H1 (cell line): ENCODE results near the gene PRR19.

Experiments used
- CBX5 ChIP-seq: fragments of 300-800, 300-1000 bp; sonication (generic); IDR thresholded peaks from 2 replicates; pipeline ENCODE4 v1.7.1; 2016; ENCODE audit warnings: antibody characterized with exemption, low read length, low read depth
- CHD2 ChIP-seq: IDR thresholded peaks from 2 replicates; pipeline ENCODE4 v1.6.1; 2012; ENCODE audit warnings: low read length, improper control_type of control experiment
- EP300 ChIP-seq, 2 experiments: IDR thresholded peaks; 1 replicate in 1 of 2; 2 replicates in 1 of 2; pipeline ENCODE4 v1.6.1; 2011 to 2012; ENCODE audit warnings: low read depth in 2 of 2, low read length in 2 of 2, mild to moderate bottlenecking in 2 of 2, borderline replicate concordance in 1 of 2, inconsistent platforms in 1 of 2, moderate library complexity in 1 of 2
- GTF2F1 ChIP-seq: IDR thresholded peaks from 2 replicates; pipeline ENCODE4 v1.6.1; 2012; ENCODE audit warnings: low read depth, low read length, improper control_type of control experiment, borderline replicate concordance
- JUND ChIP-seq: IDR thresholded peaks from 2 replicates; pipeline ENCODE4 v1.6.1; 2011; ENCODE audit warnings: mild to moderate bottlenecking, improper control_type of control experiment, low read length
- POLR2A ChIP-seq, 2 experiments: IDR thresholded peaks; 1 replicate in 1 of 2; 2 replicates in 1 of 2; pipeline ENCODE4 v1.6.1; 2011; ENCODE audit warnings: low read depth in 2 of 2, low read length in 2 of 2, mild to moderate bottlenecking in 2 of 2; ENCODE audit errors: control extremely low read depth in 1 of 2
- POLR2AphosphoS5 ChIP-seq: IDR thresholded peaks from 2 replicates; pipeline ENCODE4 v1.6.1; 2011; ENCODE audit warnings: low read depth, low read length
- SAP30 ChIP-seq: fragments of 300-600 bp; sonication (generic); IDR thresholded peaks from 2 replicates; pipeline ENCODE4 v1.7.1; 2012; ENCODE audit warnings: low read length, moderate library complexity, mild to moderate bottlenecking, inconsistent platforms; ENCODE audit not compliant: insufficient read depth, insufficient replicate concordance
- SIN3A ChIP-seq, 2 experiments: IDR thresholded peaks in 1 of 2; conservative IDR thresholded peaks in 1 of 2; 2 replicates each; pipeline ENCODE4 v1.6.1; 2011 to 2012; ENCODE audit warnings: low read length in 2 of 2, improper control_type of control experiment in 1 of 2, low read depth in 1 of 2, mild to moderate bottlenecking in 1 of 2
- SP2 ChIP-seq: IDR thresholded peaks from 2 replicates; pipeline ENCODE4 v1.6.1; 2012; ENCODE audit warnings: mild to moderate bottlenecking, low read length, inconsistent platforms
- TEAD4 ChIP-seq: IDR thresholded peaks from 2 replicates; pipeline ENCODE4 v1.6.1; 2012; ENCODE audit warnings: low read depth, low read length, inconsistent platforms, mixed read lengths
- ZNF274 ChIP-seq: IDR thresholded peaks from 2 replicates; pipeline ENCODE4 v1.7.0; 2012; ENCODE audit warnings: low read length, borderline replicate concordance; ENCODE audit errors: extremely low read depth
- TF ChIP-seq, protein P1 (sequence below), 3 experiments: IDR thresholded peaks; 1 replicate in 2 of 3; 2 replicates in 1 of 3; pipeline versions ENCODE4 v1.5.1 to v1.6.1; 2011; ENCODE audit warnings: low read length in 3 of 3, mild to moderate bottlenecking in 3 of 3, inconsistent platforms in 2 of 3, low read depth in 1 of 3, moderate library complexity in 1 of 3; ENCODE audit not compliant: insufficient read depth in 1 of 3; ENCODE audit errors: control extremely low read depth in 1 of 3

DNA sequence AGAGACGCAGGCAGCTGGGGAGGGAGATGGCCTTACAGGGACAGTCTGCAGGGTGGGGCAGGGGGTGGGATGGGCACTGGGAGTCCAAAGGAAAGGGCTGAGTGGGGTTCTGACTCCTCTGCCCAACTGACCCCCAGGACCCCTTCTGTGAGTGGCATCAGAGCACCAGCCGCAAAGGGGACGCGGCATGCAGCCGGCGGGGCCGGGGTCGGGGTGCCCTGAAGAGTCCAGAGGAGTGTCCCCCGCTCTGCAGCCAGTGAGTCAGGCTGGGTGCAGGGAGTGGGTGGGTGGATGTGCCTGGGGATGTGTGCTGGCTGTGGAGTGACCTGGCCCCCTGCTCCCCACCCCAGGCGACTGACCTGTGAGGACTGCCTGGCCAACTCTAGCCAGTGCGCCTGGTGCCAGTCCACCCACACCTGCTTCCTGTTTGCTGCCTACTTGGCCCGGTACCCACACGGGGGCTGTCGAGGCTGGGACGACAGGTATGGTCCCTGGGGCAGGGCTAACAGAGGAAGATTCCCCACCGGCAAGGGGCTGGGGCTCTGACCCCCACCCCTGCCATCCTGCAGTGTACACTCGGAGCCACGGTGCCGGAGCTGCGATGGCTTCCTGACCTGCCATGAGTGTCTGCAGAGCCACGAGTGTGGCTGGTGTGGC, 49.3 kb downstream of the PRR19 start:
- TF ChIP-seq CHD2 (no peak), ZNF274 (no peak), SP2 (no peak), SAP30 (no peak), POLR2AphosphoS5 (no peak), SIN3A (conservative IDR thresholded peaks at IDR 0.05 in 1 of 2, IDR thresholded peaks at IDR 0.05 in 1 of 2; ENCODE audit: low read depth in 1 of 2, low read length in 2 of 2) (no peak), GTF2F1 (no peak), CBX5 (no peak), TEAD4 (no peak), JUND (no peak), POLR2A (IDR thresholded peaks at IDR 0.05; ENCODE audit: control extremely low read depth in 1 of 2, low read depth in 2 of 2, low read length in 2 of 2) (no peak), EP300 (IDR thresholded peaks at IDR 0.05; ENCODE audit: borderline replicate concordance in 1 of 2, low read depth in 2 of 2, low read length in 2 of 2) (no peak)
- TF ChIP-seq, protein P1, sequence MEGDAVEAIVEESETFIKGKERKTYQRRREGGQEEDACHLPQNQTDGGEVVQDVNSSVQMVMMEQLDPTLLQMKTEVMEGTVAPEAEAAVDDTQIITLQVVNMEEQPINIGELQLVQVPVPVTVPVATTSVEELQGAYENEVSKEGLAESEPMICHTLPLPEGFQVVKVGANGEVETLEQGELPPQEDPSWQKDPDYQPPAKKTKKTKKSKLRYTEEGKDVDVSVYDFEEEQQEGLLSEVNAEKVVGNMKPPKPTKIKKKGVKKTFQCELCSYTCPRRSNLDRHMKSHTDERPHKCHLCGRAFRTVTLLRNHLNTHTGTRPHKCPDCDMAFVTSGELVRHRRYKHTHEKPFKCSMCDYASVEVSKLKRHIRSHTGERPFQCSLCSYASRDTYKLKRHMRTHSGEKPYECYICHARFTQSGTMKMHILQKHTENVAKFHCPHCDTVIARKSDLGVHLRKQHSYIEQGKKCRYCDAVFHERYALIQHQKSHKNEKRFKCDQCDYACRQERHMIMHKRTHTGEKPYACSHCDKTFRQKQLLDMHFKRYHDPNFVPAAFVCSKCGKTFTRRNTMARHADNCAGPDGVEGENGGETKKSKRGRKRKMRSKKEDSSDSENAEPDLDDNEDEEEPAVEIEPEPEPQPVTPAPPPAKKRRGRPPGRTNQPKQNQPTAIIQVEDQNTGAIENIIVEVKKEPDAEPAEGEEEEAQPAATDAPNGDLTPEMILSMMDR (IDR thresholded peaks at IDR 0.05; ENCODE audit: control extremely low read depth in 1 of 3, insufficient read depth in 1 of 3, low read depth in 1 of 3, low read length in 3 of 3) = no peak
